T-helper 2 cell treated with Interferon-gamma antibody and Interleukin-4, amounts not matched to agents 5 μg/mL and 100 μg/mL, for 36 hours (primary cell): Measurements from ENCODE around the gene RGPD5.
"Not testable (repeated sequence)": the region's sequence is repeated elsewhere in the genome, so short reads cannot be mapped to it uniquely, and the experiment has no call there.

Experiments
- DNase-seq: peaks from one replicate; pipeline ENCODE4 v3.0.0; 2021; ENCODE audit warnings: low spot score
- H3K27ac Mint-ChIP-seq: one replicate; pipeline ENCODE4 v1.8.0; 2021; ENCODE audit warnings: mild to moderate bottlenecking, mixed read lengths
- H3K27me3 Mint-ChIP-seq: one replicate; pipeline ENCODE4 v1.8.0; 2021; ENCODE audit warnings: low read depth, mixed read lengths
- H3K36me3 Mint-ChIP-seq: one replicate; pipeline ENCODE4 v1.8.0; 2021; ENCODE audit warnings: low read depth, mixed read lengths
- H3K4me1 Mint-ChIP-seq: one replicate; pipeline ENCODE4 v1.8.0; 2021; ENCODE audit warnings: low read depth, mixed read lengths
- H3K4me3 Mint-ChIP-seq: one replicate; pipeline ENCODE4 v1.8.0; 2022; ENCODE audit warnings: mild to moderate bottlenecking, moderate library complexity, mixed read lengths
- H3K9me3 Mint-ChIP-seq: one replicate; pipeline ENCODE4 v1.8.0; 2021; ENCODE audit warnings: mixed read lengths

RGPD5 gene

DNA sequence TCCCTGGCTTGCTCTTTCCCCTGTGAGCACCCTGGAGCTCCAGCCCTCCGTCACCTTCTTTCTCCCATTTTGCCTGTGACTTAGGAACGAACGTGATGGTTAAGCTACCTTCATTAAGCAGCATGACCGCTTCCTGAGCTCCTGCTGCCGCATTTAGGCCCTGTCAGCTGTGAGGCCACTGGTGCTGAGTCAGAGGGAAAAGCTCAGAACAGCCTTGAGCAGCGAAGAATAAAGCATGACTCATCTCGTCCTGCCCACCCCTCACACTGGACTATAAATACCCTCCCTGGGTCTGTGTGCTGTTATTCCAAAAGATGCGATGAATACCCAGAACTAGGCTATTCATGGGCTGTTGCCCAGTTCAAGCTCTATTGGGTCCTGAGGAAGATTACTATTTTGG is 111.7 kb downstream of the RGPD5 start:
- H3K36me3 Mint-ChIP-seq, DNase-seq, H3K27ac Mint-ChIP-seq, H3K9me3 Mint-ChIP-seq, H3K4me1 Mint-ChIP-seq, H3K27me3 Mint-ChIP-seq, H3K4me3 Mint-ChIP-seq: not testable (repeated sequence)
